ENCODE data around the gene OR4K1. TPM values are rescaled to one million over a fixed set of nuclear protein-coding genes. Genes with fewer than 3 reads are reported as not detected.

Gene OR4K1
- total RNA-seq, 2 donors from 2014 or later = not detected

DNA sequence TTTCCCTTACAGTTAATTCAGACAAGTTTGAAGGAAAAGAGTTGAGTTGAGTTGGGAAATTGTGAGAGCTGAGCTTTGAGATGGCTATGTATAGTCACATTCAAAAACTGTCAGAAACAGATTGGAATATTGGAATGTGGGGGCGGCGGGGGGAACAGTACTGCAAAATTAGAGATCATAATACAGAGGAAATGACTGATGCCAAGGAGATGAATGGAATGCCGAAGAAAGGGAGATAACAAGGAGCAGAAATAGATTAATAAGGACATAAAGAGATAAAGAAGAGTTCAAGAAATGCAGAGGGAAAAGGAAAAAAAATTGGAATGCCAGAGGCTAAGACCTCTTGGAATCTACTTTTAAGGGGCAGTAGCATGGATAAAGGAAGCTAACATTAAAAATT lies 13.5 kb upstream of the OR4K1 start:
- Histone ChIP-seq H3K27ac (no peak overlapping the region), H3K9me3 (peaks cover 8% of the 10 kb centered on the region), H3K36me3 (no peaks in the 10 kb centered on the region), H3K4me1 (no peaks in the 10 kb centered on the region), H3K27me3 (no peaks in the 10 kb centered on the region), H3K9ac (ENCODE audit: low read depth in 2 of 2, low read length in 2 of 2) (no peak overlapping the region), H3K4me3 (no peak overlapping the region)
- TF ChIP-seq, protein P1, sequence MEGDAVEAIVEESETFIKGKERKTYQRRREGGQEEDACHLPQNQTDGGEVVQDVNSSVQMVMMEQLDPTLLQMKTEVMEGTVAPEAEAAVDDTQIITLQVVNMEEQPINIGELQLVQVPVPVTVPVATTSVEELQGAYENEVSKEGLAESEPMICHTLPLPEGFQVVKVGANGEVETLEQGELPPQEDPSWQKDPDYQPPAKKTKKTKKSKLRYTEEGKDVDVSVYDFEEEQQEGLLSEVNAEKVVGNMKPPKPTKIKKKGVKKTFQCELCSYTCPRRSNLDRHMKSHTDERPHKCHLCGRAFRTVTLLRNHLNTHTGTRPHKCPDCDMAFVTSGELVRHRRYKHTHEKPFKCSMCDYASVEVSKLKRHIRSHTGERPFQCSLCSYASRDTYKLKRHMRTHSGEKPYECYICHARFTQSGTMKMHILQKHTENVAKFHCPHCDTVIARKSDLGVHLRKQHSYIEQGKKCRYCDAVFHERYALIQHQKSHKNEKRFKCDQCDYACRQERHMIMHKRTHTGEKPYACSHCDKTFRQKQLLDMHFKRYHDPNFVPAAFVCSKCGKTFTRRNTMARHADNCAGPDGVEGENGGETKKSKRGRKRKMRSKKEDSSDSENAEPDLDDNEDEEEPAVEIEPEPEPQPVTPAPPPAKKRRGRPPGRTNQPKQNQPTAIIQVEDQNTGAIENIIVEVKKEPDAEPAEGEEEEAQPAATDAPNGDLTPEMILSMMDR (IDR thresholded peaks at IDR 0.05) = no peak
- no peak for DNase-seq
- intact Hi-C loops (cut with DNase I) = no loop called here

DNA sequence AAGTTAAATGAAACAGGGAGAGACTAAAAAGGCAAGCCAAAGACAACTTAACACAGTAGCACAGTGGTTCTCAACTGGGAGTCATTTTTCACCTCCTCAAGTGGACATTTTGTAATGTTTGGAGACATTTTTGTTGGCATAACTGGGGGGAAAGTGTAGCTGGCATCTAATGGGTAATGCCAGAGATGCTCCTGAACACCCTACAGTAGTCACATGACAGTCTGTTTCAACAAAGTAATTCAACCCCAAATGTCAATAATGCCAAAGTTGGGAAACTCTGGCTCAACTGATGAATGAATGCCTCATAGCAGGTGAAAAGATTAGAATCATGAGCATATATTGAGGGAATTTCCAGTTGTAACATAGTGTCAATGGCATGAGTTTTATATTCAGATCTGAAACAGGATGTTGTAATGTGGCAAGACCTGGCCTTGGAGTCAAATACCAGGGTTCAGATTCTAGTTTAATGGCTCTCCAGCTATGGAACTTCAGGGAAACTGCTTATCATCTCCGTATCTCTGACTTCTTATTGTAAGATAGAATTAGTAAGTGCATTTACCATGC lies 12.7 kb upstream of the OR4K1 start:
- TF ChIP-seq, protein P1 (IDR thresholded peaks at IDR 0.05) = no peak
- no peak for DNase-seq
- Histone ChIP-seq H3K9me3 (peaks cover 8% of the 10 kb centered on the region), H3K4me1 (no peaks in the 10 kb centered on the region), H3K27ac (no peak overlapping the region), H3K4me3 (no peak overlapping the region), H3K36me3 (no peaks in the 10 kb centered on the region), H3K27me3 (no peaks in the 10 kb centered on the region), H3K9ac (ENCODE audit: low read depth in 2 of 2, low read length in 2 of 2) (no peak overlapping the region)
- intact Hi-C loops (cut with DNase I) = no loop called here

DNA sequence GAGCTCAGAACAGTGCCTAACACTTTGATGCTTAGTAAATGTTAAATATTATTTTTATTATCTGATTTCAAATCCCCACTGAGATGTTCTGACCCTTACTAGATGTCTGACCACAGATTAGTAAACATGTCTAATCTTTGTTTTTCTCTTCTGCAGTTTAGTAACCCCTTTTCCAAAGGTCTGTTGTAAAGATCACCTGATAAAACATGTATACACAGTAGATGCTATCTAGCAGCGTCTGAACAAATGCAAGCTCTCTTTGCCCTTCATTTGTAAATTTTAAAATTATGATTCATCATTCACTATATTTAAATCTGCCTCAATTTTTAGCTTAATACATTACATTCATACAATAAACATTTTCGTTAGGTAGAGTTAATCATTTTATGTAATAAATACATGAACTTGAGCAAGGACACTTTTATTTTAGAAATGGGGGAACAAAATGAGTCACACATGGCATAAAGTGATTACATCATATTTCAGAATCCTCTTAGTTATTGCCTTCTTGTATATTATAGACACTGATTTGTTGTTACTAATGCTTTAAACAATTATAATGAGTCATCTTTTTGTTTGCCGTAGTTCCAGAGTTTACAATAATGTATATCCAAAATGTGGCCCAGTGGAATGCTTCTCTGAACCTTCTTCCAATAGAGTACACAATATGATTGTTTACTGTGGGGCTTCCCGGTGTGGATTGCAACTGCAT lies 12.0 kb upstream of the OR4K1 start:
- H3K9ac ChIP-seq (ENCODE audit: low read depth in 2 of 2, low read length in 2 of 2) = no peak overlapping the region
- peaks cover 8% of the 10 kb centered on the region for H3K9me3 ChIP-seq
- no peaks in the 10 kb centered on the region for H3K27me3 ChIP-seq
- no peak overlapping the region for H3K27ac ChIP-seq
- H3K36me3 ChIP-seq = no peaks in the 10 kb centered on the region
- no peak overlapping the region for H3K4me3 ChIP-seq
- TF ChIP-seq, protein P1 (IDR thresholded peaks at IDR 0.05) = no peak
- intact Hi-C loops (cut with DNase I) = no loop called here
- DNase-seq = no peak
- no peaks in the 10 kb centered on the region for H3K4me1 ChIP-seq

DNA sequence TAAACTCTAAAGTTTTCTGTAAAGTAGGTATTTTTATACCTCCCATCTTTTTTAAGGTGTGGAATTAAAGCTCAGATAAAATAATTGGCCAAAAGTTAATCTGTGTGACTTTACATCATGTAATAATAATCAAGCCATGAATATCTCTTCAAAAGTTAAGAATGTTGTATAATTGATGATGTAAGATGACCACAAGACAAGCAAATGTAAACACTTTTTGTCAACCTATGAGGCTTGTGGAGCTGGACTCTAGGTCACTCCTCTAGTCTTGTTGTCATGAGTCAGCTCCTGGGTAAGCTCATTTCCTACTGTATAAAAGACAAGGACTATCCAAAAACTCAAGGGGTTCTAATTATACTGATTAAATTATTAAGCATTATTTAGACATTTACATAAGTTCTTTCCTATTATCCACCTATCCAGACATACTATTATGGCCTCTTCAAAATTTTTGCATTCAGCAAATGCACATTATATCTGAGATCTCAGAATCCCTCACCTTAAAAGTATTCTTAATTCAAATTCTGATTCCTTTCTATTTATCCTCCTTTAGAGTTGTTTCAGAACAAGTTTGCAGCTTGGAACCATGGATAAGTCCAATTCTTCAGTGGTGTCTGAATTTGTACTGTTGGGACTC lies 10.6 kb upstream of the OR4K1 start, which contains the start of gene OR4K5:
OR4K5 (plus strand) TSS at position 587 of the 637 bp plus-strand sequence; CDS start at position 587, 0 bp downstream.
- no peaks in the 10 kb centered on the region for H3K36me3 ChIP-seq
- peaks cover 5% of the 10 kb centered on the region for H3K9me3 ChIP-seq

DNA sequence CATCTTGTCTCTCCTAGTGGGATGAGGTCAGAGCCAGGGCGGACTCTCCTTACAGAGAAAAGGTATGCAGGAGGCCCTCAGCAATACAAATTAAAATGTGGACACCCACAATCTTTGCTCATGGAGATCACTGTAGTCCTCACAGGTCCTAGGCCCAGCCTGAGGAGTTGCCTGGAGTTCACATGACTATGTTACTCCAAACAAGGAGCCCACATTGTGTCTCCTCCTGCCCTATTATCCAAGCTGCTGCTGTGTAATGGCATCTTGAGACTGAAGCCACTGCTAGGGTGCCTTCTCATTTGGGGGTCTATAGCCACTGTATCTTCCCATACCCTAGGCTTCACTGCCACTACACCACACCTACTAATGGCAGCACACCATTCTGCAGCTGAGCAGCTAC lies 11.0 kb downstream of the OR4K1 start:
- TF ChIP-seq, protein P1 (IDR thresholded peaks at IDR 0.05) = no peak
- no peak for DNase-seq
- H3K4me1 ChIP-seq = no peaks in the 10 kb centered on the region
- H3K9me3 ChIP-seq = no peaks in the 10 kb centered on the region
- H3K4me3 ChIP-seq = no peak overlapping the region
- no peak overlapping the region for H3K27ac ChIP-seq
- H3K27me3 ChIP-seq = no peaks in the 10 kb centered on the region
- intact Hi-C loops (cut with DNase I) = no loop called here
- H3K9ac ChIP-seq (ENCODE audit: low read depth in 2 of 2, low read length in 2 of 2) = no peak overlapping the region
- no peaks in the 10 kb centered on the region for H3K36me3 ChIP-seq

More for the DNA sequence above, 10.6 kb upstream of the OR4K1 start, which contains the start of gene OR4K5:
- DNase-seq = no peak
- intact Hi-C loops (cut with DNase I) = no loop called here
- TF ChIP-seq, protein P1 (IDR thresholded peaks at IDR 0.05) = no peak
- Histone ChIP-seq H3K27me3 (no peaks in the 10 kb centered on the region), H3K27ac (no peak within 1 kb of the TSS), H3K4me1 (no peaks in the 10 kb centered on the region), H3K4me3 (no peak within 1 kb of the TSS), H3K9ac (ENCODE audit: low read depth in 2 of 2, low read length in 2 of 2) (no peak within 1 kb of the TSS)
